Coronary artery (tissue), 2 donors: ENCODE data around the gene AKAP13.
"Not testable (repeated sequence)": the region's sequence is repeated elsewhere in the genome, so short reads cannot be mapped to it uniquely, and the experiment has no call there.

Experiments used
- DNase-seq: peaks from one replicate; pipeline ENCODE4 v3.0.0-alpha.2; 2017; ENCODE audit warnings: low spot score
- H3K27ac ChIP-seq, 2 donors: fragments of 200-600 bp; sonication (generic); one replicate each; pipeline ENCODE4 v1.5.1; 2016 to 2019
- H3K4me3 ChIP-seq: fragments of 200-600 bp; sonication (generic); 2 replicates; pipeline ENCODE4 v1.5.1; 2016; ENCODE audit warnings: mild to moderate bottlenecking, moderate library complexity
- TF ChIP-seq, protein P1 (sequence below): fragments of 200-600 bp; sonication (generic); IDR thresholded peaks from one replicate; pipeline ENCODE4 v1.5.1; 2019; ENCODE audit warnings: antibody characterized with exemption

The AKAP13 gene

DNA sequence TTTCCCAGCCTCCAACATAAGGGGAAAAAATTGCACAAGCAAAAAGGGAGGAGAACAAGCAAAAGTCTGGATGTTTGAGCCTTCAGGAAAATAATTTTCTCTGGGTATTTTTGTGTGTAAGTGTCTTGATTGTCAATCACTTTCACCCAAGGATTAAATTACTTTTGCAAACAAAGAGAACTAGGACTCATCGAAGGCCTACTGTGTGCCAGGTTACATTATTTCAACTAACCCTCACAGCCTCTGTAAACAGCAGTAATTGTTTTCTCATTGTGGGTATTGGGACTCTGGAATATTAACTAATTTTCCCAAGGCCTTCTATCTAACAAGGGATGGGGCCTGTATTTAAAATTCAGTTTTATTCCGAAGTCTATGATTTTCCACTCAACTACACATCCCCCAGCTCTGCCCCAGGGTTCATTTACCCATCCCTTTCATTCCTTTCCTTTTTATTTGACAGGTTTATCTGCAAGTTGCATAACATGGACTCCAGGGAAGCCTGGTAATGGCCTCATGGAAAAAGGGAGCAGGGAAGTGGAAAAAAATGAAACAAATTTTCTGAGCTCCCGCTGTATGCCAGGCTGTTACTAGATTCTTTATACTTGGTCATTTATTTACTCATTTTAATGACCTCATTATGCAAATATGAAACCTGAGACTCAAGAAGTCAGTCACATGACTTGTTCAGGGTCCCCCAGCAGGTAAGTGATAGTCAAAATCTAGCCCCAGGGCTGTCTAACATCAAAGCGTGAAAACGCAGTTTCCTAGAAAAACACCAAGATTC is 32.9 kb upstream of the AKAP13 start:
- DNase-seq, H3K27ac ChIP-seq, H3K4me3 ChIP-seq: not testable (repeated sequence)

DNA sequence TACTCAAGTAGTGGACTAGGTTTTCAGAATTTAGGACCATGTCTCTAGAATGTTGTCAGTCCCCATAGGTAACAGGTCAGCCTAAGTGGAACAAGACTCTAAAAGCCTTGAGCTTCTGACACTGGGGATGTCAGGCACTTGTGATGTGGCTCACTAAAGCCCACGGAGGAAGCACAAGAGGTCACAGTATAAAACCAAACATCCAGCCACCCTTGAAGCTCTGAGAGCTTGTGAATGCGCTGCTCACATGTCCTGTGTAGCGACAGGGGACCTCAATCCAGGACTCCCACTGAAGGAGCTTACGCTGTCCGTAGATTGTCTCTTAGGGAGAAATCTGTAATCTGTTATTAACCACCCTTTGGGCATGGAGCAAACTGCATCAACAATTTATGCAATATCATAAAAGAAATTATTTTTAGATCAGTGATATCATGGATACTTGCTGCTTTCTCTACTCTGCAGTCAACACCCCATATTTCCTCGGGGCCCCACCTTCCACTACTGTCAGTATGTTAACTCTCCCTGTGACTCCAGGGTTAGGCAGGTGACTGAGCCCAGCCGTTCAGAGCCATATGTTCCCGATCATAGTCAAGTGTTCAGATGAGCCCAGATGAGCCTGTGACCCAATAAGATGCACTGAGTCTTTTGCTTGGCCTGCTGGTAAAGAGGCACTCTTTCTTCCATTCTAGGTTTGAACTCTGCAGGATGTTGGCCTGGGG is 32.2 kb upstream of the AKAP13 start:
- not testable (repeated sequence) for H3K4me3 ChIP-seq, DNase-seq, H3K27ac ChIP-seq

DNA sequence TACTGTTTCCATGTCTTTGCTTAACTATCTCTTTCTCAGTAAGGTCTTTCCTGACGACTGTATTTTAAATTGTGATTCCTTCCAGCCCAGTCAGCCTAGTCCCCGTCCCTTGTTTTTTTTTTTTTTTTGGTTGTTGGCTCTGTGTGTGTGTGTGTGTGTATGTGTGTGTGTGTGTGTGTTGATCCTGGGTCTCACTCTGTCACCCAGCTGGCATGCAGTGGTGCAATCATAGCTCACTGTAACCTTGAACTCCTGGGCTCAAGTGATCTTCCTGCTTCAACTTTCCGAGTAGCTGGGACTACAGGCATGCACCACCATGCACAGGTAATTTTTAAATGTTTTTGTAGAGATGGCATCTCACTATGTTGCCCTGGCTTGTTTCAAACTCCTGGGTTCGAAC is 31.3 kb upstream of the AKAP13 start:
- not testable (repeated sequence) for H3K27ac ChIP-seq, DNase-seq, H3K4me3 ChIP-seq

DNA sequence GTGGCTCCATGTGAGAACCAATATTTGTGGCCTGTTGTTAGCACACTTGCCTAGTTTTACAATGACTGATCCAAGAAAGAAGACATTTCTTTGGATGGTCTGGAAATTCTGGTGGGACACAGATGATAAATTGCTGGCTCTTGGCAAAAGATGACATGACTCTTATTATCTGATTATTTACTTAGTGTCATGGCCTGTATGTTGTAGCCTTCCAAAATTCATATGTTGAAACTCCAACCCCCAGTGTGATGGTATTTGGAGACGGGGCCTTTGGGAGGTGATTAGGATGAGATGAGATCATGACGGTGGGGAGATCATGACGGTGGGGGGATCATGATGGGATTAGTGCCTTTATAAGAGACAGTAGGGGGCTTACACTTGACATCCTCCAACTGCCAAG is 30.0 kb upstream of the AKAP13 start:
- TF ChIP-seq, protein P1, sequence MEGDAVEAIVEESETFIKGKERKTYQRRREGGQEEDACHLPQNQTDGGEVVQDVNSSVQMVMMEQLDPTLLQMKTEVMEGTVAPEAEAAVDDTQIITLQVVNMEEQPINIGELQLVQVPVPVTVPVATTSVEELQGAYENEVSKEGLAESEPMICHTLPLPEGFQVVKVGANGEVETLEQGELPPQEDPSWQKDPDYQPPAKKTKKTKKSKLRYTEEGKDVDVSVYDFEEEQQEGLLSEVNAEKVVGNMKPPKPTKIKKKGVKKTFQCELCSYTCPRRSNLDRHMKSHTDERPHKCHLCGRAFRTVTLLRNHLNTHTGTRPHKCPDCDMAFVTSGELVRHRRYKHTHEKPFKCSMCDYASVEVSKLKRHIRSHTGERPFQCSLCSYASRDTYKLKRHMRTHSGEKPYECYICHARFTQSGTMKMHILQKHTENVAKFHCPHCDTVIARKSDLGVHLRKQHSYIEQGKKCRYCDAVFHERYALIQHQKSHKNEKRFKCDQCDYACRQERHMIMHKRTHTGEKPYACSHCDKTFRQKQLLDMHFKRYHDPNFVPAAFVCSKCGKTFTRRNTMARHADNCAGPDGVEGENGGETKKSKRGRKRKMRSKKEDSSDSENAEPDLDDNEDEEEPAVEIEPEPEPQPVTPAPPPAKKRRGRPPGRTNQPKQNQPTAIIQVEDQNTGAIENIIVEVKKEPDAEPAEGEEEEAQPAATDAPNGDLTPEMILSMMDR: no peak
- H3K4me3 ChIP-seq: no peak overlapping the region
- no peak for DNase-seq
- no peak overlapping the region for H3K27ac ChIP-seq

DNA sequence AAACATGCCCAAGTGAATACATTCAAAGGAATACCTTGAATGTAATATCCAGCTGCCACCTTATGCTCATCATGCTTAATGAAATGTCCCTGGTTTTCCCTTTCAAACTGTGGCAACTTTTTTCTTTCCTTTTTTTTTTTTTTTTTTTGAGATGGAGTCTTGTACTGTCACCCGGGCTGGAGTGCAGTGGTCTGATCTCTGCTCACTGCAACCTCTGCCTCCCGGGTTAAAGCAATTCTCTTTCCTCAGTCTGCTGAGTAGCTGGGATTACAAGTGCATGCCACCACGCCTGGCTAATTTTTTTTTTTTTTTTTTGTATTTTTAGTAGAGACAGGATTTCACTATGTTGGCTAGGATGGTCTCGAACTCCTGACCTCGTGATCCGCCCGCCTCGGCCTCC is 28.9 kb upstream of the AKAP13 start:
- not testable (repeated sequence) for H3K27ac ChIP-seq, DNase-seq, H3K4me3 ChIP-seq

DNA sequence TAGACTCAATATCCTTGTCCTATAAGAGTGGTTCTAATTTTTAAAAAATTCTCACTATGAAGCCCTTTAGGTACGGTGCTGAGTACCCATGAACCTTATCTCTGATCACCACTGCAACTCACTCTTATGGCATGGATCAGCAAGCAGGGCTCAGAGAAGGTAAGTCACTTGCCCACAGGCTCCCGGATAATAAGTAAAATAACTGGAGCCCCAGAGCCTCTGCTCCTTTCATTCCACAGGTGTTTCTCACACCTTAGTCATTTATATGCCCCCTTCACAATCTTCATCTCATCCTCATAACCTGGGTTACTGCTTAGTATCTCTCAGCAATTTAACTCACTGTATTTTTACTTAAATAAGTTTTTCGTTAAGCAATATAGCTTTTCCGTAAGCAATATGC is 28.4 kb upstream of the AKAP13 start:
- Histone ChIP-seq H3K4me3 (no peak overlapping the region), H3K27ac (no peak overlapping the region)
- DNase-seq: no peak
- TF ChIP-seq, protein P1: no peak

DNA sequence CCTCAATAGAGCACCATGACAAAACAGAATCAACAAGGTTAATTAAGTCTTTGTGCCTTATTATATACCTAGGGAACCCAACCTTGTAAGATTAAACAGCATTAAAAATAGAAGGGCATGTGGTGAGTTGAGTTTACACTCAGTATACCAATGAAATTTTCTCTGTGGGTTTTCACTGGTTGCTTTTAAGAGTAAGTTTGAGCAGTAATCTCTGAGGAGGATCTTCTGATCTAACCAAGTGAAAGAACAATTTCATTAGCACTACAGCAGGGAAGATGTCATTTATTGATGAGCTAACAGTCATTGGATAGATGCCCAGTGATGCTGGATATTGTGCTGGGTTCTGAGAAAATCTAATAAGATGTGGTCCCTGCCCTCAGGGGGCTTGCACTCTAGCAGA is 26.9 kb upstream of the AKAP13 start:
- TF ChIP-seq, protein P1: no peak
- DNase-seq: no peak
- Histone ChIP-seq H3K4me3 (no peak overlapping the region), H3K27ac (no peak overlapping the region)

DNA sequence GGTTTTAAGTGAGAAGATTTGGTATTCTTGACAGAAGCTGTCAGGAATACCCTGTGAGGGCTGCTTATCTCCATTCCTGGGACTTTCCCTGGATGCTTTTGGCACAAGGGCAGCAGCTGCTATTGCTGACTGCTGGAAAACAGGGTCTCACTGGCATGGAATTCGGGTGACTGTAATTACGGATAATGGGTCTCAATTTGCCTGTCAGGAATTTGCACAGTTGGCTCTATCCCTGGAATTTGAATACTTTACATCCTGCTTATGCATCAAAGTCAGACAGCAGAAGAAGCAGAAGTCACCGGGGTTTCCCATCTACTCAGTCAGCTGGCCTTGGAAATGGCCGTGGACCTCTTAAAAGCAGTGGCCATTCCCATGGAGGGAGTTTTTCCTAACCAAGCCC is 25.9 kb upstream of the AKAP13 start:
- Histone ChIP-seq H3K27ac (no peak overlapping the region), H3K4me3 (no peak overlapping the region)
- TF ChIP-seq, protein P1: no peak
- DNase-seq: no peak

DNA sequence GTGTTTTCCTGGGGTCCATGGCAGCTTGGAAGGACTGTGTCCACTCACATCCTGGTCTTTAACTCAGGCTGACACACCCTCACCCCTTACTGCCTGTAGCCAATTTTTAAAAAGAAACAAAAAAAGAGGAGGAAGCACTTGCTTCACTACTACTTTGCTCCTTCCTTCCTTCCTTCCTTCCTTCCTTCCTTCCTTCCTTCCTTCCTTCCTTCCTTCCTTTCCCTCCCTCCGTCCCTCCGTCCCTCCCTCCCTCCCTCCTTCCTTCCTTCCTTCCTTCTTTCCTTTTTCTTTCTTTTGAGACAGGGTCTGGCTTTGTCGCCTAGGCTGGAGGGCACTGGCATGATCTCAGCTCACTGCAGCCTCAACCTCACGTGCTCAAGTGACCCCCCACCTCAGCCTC is 25.5 kb upstream of the AKAP13 start:
- TF ChIP-seq, protein P1: no peak
- Histone ChIP-seq H3K27ac (no peak overlapping the region), H3K4me3 (no peak overlapping the region)
- no peak for DNase-seq
